CD4-positive, alpha-beta T cell treated with Interferon gamma for 1 hour (primary cell): ENCODE data around the gene KLHDC9.

Experiments
- DNase-seq: peaks from one replicate; pipeline ENCODE4 v3.0.0-alpha.2; 2020

KLHDC9 gene

DNA sequence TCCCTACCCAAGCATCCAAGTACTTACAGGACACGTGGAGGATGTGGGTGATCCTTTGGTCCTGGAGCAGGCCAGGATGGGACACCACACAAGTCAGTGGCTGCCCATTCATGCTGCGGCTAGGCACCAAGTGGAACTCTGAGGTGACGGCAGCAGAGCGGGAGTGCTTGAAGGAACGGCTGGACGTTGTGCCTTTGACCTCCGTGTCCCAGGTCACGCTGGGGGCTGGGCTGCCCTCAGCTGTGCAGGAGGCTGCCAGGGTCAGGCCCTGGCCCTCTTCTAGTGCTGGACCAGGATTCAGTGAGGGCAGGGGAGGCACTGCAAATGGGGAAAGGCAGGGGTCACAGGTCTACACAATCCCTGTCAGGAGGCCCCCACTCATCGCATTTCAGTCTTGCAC is 20.7 kb upstream of the KLHDC9 start:
- DNase-seq, result no peak

DNA sequence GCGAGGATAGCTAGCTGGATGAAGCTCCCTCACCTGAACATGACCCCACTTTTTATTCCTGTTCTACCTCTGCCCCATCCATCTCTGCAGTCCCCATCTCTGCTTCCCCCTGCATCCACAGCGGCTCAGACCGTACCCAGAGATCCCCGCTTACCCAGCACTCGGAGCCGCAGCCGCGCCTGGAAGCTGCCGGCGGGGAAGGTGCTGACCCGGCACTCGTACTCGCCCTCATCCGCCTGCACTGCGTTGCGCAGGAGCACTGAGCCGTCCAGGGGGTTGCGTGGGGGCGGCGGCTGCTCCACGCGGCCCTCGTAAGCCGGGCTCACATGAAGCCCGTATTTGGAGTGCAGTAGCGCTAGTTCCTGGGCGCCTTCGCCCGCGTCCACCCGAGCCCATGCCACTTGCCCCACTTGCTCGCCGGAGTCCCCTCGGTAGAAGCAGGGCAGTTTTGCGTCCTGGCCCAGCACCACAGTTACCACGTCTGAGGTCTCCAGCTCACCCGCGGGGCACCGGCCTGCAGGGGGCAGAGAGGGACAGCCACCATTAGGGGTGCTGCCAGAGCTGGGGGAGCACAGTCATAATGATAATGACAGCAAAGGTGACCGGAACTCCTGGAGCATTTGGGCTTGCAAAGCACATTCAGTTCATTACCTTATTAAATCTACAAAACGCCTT is 18.6 kb upstream of the KLHDC9 start:
- DNase-seq, result no peak

DNA sequence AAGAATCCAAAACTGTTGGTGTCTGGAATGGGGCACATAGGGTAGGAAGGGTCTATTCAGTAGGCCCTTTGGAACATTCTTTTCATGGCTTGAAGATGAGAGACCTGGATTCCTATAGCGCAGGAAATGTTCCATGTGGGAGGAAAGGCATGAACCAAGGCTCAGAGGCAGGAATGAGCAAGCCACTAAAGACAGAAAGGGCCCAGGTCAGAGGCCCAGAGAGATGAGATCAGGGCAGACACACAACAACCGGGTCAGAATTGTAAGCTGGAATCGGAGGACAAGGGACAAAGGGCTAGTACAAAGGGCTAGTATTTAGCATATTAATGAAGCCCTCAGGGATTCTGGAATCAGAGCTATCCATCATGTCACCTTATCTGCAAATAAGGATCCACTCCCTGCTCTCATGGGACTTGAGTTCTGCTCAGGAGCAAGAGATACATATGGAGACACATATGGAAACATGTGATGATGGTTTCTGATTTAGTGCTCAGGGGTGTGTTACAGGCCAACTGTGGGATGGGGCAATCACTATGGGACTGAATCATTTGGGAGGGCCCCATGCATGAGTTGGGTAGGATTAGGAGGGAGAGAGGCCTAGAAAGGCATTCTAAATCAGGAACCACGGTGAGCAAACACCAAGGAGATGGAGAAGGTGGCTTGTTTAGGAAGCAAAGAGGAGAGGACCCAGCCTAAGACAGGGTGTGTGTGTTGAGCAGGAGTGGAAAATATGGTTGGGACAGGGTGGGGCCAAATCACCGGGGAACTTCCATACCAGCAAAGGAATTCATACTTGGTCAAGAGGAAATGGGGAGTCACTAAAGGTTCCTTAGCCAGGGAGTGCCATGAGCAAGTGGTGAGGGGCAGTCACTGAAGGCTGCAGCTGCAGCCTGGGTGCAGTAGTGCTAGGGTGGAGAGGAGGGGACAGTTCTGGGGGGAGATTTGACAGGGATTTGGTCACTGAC is 17.4 kb upstream of the KLHDC9 start:
- DNase-seq, result no peak

DNA sequence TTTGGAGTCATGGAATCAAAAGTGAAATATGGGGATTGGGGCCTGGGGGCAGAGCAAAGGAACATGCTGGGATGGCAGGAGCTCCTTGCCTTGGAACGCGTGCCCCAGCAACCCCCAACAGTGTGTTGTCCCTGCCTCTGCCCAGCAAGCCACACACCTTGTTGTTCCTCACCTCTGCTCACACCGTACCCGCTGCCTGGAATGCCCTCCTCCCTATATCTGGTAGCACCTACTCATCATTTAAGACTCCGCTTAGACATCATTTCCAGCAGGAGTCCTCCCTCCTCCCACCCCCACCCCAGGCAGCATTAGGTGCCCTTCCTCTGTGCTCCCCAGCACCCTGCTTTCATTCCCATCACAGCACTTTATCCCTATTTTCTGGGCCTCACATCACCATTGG is 16.6 kb upstream of the KLHDC9 start:
- DNase-seq, result no peak

DNA sequence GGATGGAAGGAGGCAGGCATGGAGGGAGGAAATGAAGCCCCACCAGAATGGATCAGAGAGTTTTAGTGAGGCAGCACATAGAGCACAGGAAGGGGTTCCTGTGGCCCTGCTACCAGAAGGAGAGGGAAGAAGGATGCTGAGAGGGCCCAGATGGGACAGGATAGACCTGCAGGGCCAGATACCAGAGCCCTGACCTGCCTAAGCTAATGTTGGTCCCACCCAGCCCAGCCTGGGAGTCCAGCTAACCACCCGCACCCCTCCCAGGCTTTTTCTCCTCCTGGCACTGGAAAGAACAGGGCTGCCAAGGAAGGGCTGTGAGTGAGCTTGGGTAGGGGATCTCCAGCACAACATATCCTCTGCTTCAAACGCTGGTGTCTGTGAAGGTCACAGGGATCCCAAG is 15.7 kb upstream of the KLHDC9 start:
- no peak for DNase-seq

DNA sequence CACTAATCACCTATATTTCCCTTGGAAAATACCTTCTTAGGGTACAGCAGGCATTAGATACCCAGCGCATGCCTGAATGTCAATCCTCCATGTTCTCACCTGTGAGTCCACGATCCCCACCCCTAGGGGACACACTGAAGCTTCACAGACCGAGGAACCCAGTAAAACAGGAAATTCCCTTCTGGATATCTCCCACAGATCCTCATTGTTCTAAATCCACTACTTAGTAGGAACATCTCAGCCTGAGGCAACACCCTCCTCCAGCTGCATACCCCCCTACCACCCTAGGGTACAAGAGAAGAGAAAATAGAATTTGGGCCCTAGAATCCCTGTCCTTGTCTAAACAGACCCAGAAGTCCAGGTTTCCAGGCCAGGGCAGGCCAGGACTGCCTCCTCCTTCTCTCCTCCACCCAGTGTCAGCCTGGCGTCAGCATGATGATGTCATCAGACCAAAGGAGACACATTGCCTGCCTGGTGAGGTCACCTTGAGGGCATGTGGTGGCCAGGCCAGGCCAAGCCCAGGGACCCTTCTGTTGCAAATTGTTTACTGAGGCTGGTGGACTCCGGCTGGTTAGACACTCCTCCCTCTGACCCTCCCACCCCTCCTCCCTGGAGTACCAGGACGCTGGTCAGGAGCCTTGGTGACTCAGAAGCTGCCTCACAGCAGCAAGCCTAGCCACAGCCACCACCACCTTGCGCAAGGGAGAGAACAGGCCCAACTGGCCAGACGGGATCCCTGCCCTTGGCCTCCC is 15.0 kb upstream of the KLHDC9 start:
- peak; percentile 81 for DNase-seq

DNA sequence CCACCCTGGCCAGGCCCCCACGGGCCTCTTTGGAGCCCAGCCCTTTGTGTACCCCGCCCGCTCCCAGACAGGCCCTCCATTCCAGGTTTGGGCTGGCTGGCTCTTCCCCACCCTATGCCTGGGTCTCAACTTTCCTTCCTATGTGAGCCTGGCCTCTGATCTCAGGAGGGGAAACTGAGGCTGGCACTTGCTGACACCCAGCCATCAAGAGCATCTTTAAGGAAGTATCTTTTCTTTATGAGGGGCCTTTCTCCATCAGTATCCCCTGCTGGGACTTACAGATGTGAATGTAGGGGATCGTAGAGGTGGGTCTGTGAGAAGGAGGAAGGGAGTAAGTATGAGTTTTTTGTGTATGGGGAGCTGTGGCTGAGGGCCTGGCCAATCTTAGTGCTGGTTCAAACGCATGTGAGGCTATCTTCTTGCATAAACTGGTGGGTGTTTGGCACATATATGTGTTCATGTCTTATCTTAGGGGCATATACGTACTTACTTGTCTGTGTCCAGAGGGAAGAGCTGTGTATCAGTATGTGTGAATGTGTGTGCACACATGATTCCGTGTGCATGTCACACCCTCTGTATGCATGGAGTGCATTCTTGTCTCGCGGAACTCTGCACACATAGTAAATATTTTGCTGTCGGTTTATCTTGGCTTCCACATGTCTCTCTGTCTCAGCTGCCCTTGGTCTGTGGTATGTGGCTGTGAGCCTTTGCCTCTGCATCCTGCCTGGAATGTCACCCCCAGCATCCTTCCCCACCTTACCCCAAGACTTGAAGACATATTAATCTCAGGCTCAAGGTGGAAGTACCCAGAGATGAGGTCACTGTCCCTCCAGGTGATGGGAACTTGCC is 14.2 kb upstream of the KLHDC9 start:
- no peak for DNase-seq

DNA sequence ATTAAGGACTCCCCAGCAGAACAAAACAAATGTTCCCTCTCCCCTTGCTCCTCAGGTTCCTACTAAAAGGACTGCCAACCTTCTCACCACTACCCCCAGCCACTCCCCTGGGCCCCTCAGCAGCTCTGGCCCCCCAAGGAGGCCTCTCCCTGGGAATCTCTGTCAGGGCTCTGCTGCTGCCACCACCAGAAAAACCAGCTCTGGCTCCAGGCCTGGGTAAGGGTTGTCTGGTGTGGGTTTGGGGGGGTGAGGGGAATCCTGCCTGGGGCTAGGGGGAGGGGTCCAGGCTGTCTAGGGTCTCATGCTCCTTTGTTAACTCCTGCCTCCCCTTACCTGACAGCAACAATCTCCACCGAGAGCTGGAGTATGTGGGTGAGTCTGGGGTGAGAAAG is 13.6 kb upstream of the KLHDC9 start:
- no peak for DNase-seq

DNA sequence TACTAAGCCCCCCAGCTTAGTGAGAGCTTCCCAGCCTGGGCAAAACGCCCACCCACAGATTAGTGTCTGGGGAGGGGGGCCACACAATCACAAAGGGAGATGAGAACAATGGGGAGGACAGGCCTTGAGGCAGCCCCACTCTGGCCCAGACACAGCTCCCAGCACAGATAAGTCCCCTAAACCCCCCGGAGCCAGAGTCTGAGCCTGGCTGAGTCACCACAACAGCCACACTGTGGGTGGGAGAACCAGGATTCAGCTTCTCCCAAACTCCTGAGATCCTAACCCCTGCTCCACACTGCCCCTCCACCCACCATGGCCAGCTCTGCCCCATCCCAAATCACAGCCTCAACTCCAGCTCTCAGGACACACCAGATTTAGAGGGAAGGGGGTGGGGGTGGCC is 13.0 kb upstream of the KLHDC9 start:
- no peak for DNase-seq

DNA sequence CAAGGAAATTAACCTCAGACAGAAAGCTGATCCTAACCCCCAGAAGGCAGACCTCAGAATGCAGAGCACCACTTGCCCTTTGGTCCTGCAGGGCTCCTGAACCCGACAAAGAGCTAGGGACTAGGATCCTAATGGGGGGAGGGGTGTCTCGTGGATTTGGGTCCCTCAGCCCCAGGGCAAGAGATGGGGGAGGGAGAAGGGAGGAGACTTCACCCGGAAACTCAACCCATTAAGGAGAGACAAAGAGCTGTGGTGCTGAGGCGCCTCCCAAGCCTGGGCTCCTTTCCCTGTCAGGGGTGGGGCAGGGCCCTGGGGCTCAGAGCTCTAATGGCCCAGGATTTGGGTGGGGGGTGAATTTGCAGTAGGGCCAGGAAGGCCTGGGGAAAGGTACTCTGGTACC is 11.7 kb upstream of the KLHDC9 start:
- DNase-seq, result no peak

DNA sequence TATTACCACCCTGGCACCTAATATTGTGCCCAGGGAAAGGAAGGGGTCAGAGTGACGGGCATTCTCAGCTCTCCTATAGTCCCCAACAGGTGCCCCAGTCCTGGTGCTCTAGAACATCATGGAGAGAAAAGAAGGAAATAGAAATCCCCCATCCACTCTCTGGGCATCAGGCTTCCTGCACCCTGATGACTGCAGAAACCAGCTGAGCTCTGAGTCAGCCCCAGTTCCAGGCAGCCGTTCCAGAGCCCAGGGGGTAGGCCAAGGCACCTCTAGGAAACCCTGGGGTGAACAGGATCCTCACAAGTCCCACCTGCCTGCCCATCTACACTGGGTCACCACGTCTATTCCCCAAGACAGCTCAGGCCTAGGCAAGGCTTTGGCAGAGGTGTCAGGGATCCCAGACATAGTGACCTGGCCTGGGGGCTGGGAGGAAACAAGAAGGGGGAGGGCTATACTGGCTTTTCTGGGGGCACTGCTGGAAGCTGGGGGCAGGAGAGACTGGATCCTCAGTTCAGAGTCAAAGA is 9.5 kb upstream of the KLHDC9 start:
- no peak for DNase-seq

DNA sequence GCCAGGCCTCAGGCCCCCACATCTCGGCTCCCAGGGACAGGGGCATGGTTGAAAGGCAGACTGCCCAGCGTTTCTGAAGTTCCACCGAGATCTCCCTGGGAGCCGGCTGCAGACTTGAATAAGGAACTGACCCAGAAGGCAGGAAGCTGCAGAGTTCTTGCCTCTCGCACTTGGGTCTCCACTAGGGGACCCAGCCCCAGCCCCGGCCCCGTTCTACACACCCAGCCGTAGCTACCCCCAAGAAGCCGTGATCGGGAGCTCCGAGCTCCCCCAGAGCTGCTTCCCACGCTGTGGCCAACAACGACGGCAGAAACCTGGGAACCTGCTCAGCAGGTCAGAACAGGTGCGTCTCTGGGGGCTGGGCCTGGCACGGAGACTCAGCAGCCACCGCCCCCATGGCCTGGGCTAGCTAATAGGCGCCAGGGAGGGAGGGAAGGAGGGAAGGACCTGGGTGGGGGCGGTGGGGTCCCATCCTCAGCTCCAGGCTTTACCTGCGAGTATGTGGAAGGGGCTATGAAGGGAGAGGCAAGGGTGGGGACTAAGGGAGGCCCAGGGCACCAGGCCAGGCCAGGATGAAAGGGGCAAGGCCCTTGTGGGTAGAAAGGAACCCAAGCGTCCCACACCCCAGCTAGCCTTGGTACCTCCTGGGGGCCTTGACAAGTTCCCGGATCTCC is 8.8 kb upstream of the KLHDC9 start, which contains the start of gene NECTIN4:
Gene NECTIN4 (minus strand): TSS at position 308 of the 674 bp plus-strand sequence. CDS start 262 bp downstream, at position 46.
- no peak for DNase-seq

DNA sequence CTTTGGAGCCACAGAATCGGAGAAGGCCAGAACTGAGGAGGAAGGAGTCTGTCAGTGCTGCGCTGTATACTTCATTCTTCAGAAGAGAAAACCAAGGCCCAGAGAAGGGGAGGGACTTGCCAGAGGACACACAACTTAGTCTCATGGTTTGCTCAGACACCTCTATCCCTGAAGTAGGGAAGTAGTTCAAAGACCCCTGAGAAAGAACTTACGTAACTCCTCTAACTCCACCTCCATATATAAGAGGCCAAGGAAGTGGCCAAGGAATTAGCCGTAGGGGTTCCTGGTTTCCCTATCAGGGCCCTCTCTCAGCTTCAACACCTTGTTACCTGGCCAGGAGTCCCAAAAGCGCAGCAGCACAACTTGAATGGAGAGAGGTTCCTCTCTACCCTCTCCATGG is 8.2 kb upstream of the KLHDC9 start:
- no peak for DNase-seq

DNA sequence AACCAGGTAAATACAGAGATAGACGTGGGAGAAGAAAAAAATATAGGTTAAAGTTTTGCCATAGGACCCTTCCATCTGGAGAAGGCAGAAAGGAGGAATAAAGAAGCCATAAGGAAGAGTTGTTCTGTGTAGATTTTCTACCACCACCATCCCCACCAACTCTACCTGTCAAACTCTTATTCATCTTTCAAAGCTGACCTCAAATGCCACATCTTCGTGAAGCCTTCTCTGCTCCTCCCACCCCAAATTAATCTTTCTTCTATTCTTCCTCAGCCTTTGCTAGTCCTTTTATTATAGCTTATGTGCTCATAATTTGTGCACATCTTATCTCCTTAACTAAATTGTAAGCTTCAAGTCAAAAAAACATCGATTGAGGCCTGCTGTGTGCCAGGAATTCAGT is 7.5 kb upstream of the KLHDC9 start:
- no peak for DNase-seq

DNA sequence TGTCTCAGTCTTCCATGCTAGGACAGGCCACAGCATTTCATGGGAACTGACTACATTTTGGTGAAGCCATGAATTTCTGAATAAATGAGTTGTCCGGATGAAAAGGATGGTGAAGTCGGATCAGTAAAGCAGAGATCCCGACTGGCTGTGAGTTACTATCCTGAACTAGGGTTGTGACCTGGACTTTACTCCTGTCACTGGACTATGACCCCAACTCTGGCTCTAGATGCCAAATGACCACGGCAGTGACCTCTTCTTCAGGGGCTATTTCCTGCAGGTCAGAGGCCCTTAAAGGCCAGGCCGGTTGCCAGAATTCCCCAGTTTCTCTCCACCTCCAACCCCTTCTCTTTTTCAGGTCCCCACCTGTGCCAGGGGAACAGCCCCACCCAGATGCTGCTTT is 7.1 kb upstream of the KLHDC9 start:
- DNase-seq, result no peak

DNA sequence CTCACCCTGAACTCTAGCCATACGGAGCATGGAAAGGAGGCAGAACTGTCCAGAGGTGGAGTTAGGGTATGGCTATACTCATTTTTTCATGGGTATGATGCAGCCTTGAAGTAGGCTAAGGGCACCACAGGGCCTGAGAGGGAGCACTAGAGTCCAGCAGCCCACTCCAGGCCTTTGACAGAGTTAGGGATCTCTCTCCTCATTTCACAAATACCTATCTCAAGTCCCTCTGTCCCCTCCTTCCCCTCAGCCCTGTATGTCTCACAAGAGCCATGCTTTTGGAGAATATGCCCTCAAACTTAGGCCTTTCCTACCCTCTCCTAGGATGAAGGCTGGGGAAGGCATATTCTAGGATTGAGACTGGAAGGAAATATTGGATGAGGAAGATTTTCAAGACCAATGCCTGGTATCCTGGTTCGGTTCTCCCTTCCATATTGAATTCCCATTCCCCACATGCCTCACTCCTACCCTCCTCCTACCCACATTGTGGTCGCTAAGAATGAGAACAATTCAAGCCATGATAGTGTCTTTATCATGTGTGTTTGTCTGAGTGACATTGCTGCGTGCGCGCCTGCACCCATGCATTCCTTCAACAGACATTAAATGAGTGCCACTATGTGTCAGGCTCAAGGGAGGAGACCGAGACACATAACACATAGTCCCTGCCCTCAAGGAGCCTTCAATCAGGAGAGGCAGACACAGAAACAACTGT is 6.2 kb upstream of the KLHDC9 start:
- no peak for DNase-seq

DNA sequence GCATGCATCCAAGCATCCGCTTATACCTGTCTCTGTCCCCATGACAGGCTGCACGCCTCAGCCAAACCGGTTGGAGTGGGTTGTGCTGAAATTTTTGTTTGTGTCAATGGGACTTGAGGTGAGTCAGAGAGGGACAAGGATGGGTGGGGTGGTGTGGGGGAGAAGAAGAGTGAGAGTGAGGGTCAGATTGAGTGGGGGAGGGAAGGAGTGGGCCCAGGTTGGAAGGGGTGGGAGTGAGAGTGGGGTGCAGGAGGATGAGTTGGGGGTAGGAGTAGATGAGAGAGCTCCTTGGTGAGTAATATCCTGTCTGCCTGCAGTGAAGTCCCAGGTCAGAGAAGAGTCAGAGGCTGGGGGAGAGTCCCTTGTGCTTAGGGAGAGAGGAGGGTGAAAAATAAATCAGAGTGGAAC is 5.5 kb upstream of the KLHDC9 start:
- DNase-seq, result no peak

DNA sequence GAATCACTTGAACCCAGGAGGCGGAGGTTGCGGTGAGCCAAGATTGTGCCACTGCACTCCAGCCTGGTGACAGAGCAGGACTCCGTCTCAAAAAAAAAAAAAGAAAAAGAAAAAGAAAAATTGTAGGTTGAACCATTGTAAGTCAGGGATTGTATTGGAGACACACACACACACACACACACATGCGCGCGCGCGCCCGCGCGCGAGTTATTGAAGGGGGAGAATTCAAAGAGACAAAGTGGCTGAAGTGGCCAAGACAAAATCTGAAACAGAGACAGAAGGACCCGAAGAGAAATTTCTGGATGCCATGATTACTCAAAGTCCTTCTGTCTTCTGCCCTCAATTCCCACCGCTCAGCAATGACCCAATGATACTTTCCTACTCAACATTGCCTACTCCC is 3.7 kb upstream of the KLHDC9 start:
- DNase-seq, result no peak

DNA sequence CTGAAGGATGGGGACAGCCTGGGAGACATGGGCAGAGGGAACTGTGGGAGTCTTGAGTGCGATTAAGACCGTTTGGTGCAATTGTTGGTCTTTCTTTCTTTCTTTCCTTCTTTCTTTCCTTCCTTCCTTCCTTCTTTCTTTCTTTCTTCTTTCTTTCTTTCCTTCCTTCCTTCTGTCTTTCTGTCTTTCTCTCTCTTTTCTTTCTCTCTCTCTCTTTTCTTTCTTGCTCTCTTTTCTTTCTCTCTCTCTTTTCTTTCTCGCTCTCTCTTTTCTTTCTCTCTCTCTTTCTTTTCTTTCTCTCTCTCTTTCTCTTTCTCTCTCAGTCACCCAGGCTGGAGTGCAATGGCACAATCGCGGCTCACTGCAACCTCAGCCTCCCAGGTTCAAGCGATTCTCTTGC is 2.9 kb upstream of the KLHDC9 start:
- DNase-seq, result no peak

DNA sequence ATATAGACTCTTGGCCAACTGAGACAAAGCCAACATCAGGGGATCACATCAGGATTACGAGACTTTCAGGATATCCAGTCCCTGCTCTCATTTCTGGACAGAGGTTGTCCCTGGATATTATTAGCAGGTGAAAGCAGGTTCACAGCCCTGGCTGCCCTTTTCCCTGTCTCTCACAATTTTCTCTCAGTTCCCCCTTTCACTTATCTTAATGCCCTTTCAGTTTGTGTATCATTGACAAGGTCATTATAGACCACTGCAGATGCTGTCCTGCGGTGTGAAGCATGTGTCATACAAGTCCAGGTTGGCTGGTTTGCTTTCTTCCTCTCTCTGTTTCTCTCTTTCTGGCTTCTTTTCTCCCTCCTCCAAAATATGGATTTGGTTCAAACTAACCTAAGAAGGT is 2.1 kb upstream of the KLHDC9 start:
- no peak for DNase-seq

DNA sequence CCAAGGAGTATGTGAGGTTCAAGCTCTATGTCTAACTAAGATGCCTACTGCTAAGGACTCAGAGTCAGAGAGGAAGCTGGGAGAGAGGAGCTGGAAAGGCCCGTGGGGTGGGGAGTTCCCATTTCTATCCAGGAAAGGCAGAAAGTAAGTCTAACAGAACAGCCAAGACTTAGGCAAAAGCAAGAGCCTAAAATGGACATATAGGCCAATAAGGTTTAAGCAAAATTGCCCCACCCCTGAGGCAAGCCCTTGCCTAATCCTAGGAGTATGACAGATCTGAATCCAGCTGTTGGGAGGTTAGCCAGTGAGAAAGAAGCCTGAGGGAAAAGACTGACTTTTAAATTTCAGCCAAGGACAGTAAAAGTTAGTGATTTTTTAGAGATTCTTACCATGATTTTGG is 1.6 kb upstream of the KLHDC9 start:
- DNase-seq, result no peak
